ENCODE data around the gene RAMACL. TPM values are rescaled to one million over a fixed set of nuclear protein-coding genes. Genes with fewer than 3 reads are reported as not detected.

Gene RAMACL
- polyA plus RNA-seq, 1 donor = 0.46 TPM

DNA sequence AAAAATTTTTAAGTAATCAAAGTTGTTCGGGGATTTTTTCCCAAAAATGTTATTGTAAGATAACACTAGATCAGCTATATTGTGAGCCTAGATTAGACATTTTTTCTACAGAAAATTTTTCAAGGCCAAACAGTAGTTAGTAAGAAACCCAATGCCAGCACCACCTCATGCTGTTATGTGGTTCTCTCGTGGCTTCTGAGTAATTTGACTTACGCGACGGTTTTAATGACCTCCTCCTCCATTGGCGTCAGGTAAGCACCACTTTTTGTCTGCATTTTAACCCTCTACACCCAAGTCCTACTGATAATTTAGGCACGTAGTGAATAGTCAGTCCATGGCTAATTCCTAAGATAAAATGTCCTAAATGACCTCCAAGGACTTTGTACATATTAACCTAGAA, 30.9 kb upstream of the RAMACL start:
- DNase-seq = no peak

GRCh38 chr6:166616261-166617238, 30.1 kb upstream of the RAMACL start:
- DNase-seq = no peak

DNA sequence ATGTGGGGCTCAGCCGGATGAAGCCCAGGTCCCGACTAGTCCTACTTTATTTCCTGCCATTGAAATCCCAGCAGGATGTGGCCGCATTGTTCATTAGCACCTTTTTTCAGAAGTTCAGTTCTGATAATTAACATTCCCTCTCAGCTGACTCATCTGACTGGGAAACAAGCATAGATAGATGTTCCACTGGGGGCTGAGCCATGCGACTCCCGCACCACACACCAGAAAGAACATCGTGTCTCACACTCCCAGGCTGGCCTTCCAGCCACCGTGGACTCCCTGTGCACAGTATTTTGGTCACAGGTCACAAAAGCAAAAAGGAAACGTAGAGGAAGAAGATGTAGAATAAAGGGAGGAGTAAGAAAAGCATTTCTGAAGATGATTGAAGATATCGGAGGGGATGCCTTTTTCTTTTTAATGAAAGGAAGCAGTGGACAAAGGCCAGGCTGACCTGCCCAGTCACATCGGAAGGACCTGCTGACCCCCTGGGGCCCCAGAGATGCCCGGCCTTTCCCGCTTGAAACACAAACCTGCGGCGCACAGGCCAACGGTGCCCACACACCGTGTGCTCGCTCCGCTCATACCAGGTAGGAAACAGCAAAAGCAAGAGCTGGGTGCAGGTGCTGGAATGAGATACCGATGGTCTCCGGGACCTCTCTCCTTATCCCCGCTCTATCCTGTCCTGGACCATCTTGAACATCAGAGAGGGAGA, 28.7 kb upstream of the RAMACL start:
- no peak for DNase-seq

- no peak for DNase-seq
These were observed 28.1 kb upstream of the RAMACL start for GRCh38 chr6:166614589-166614988.

DNA sequence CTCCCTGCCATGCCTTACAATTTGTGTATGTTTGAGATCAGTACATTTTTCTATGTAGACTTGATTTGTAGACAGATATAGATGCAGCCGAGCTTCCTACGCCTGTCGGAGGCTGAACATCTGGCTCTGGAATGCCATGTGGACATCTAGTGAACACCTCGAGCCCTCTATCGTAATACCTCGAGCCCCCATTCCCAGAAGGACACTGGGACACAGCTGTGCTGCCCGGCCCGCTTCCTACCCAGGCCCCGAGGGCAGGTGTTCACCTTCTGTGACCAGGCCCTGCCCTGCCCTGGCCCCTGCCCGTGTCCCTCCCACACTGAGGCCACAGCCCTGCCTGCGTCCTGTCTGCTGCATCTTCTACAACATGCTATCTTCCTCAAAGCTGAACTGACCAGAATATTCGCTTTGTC, 27.7 kb upstream of the RAMACL start:
- no peak for DNase-seq

DNA sequence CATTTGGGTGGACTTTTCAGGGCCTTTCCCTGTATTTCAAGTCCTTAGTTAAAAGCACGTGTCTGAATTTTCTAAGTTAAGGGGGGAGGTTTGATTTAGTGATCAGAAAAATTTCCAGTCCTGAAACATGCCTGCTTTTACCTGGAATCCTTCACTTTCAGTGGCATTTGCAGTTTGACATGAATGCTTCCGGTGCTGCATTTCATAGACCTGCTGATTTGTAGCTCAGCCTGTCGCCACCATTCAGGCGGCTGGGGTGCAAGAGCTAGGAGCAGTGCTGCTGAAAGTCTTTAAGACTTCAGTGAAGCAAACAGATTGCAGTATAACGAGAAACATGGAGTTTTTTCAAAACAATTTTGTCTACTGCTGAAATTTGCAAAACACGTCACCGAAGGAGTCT, 26.5 kb upstream of the RAMACL start:
- DNase-seq = no peak

- no peak for DNase-seq
These were observed 26.0 kb upstream of the RAMACL start for GRCh38 chr6:166612471-166612881.

DNA sequence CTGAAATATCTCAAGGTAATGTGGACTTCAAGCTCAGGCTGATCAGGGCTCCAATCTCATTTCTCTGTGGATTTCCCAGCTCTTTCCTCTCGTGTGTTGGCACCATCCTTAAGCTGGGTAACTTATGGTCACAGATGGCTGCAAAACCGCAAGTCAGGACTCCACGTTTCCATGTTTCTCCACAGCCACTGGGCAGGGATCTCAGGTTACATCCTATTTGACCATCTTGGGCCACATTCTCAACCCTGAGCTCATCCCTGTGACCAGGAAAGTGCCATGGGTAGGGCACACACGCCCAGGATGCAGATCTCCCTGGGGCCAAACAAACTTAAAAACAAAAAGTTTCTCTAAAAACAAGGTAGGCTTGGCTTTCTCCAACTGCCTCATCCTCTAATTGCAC, 25.2 kb upstream of the RAMACL start:
- DNase-seq = no peak

- DNase-seq = no peak
These were observed 23.6 kb upstream of the RAMACL start for GRCh38 chr6:166610069-166610468.

- DNase-seq = no peak
These were observed 22.3 kb upstream of the RAMACL start for GRCh38 chr6:166608774-166609173.

DNA sequence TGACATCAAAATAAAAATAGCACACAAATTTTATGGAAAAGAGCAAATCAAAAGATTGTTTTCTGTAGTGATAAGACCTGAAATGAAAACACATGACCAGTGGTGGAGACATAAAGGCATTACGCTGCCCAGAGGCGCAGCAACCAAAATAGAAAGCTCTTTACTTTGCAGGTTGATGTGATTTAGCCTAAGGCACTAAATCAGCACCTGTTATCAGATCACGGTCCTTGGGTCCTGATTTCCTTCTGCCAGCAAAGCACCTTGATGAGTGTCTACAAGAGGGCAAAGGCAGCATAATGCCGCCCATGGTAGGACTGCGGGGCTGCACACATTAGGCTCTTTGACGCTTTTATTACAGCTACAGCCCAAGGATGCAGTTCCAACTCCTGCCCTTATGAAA, 19.3 kb upstream of the RAMACL start:
- DNase-seq = no peak

DNA sequence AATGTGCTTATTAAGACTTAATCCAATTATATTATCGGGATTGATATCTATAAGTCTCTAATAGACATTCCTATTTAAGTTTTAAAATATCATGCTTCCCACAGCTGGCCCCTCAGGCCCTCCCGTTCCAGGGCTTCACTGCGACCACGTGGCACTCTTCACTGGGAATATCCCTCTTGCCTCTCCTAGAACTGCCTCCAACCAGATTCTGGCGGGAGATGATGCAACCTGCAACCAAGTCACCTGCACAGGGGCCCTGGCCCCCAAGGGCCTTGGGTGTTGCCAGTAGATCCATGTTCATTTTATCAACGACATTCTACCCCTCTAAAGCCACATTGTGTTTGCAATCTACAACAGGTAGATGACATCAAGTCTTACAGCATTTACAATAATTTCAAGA, 18.4 kb upstream of the RAMACL start:
- no peak for DNase-seq

DNA sequence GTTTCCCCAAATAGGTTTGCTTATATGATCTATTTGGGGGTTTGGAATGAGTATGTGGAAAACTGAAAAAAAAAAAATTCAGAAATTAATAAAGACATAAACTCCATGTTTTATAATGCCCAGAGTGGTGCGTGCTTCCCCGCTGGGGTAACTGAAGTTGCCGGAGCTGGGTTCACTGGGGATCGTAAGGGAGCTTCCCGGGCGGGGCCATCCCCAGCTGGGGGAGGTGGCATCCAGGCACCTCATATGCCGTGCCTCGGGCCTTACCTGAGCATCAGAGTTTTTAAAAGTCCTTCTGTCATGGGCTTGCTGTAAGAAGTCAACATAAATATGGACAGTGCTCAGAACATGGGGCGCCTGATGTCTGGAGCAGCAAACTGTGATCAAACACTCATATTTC, 17.9 kb upstream of the RAMACL start:
- no peak for DNase-seq

GRCh38 chr6:166603043-166603690, 16.7 kb upstream of the RAMACL start:
- DNase-seq = no peak

DNA sequence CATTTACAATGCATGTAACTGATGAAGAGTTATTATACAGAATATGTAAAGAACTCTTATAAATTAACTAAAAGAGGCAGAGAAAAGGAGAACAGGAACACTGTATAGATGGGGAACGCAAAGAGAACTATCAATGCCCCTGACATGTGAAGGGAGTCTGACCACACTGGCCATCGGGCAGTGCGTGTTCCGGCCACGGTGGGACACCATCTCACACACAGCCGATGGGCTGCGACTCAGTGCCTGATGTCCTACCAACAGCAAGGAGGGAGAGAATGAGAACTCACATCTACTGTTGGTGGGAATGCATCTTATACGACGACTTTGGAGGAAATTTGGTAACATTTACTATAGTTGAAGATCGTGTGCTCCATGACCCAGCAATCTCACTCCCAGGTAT, 15.5 kb upstream of the RAMACL start:
- DNase-seq = no peak

DNA sequence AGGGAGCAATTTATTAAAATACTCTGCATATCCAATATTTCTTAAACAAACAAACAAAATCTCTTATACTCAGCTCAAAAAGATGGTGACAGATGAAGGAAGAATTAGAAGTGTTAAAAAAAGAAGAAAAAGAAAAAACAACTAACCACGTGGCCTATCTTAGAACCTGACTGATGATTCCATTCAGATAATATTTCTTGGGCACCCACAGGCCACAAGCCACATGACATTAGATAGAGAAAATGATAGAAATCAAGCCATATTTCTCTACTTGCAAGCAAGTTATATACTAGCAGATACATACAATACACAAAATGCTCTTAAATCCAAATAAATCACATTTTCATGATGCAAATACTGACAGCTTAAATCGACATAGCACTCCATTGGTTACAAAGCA, 14.5 kb upstream of the RAMACL start:
- no peak for DNase-seq

- DNase-seq = no peak
These were observed 12.7 kb upstream of the RAMACL start for GRCh38 chr6:166599205-166599604.

- no peak for DNase-seq
These were observed 12.1 kb upstream of the RAMACL start for GRCh38 chr6:166598441-166599138.

GRCh38 chr6:166597711-166598440, 11.4 kb upstream of the RAMACL start:
- no peak for DNase-seq

DNA sequence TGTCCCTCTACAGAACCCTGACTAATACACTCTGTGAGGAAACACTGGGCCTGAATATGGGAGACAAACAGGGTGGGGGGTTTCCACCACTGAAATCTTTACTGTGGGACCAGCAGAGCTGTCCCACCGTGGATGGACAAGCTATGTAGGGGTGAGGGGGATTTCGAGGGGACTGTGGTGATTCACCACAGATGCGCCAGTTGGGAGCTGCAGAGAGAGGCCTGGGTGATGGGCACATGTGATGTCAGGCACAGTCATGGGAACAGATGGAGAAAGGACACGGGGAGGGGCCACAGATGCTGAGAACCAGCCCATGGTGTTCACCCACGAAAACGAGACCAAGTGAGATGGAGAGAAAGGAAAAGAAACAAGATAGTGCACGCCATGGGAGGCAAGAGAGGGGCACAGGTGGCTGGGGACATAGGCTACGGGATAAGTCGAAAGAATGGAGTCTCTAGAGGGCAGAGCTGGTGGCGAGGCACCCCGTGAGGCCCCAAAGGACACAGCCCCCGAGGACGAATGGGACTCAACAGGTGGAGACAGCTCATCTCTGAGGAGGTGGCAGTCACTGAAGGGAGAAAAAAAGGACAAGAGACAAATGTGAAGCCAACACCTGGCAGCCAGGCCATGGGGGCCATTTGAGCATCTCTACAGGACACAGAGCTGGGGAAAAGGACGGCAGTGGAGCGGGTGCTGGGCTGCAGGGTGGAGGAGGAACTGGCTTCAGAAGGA, 10.5 kb upstream of the RAMACL start:
- no peak for DNase-seq

DNA sequence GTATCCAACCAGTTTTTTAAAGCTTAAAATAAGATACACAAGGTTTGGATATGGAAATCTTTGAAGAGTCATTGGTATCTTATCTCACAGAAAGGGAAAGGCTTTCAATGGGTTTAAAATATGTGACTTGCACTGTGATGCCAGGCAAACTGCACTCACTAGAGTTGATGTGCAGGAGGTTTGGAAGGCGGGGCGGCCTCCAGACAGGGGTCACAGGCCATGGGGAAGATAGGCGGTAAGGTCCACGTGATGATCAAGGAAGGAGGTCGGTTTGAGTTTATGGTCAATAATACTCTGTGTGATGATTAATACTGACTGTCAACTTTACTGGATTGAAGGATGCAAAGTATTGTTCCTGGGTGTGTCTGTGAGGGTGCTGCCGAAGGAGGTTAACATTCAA, 9.5 kb upstream of the RAMACL start:
- no peak for DNase-seq
